Smooth muscle cell (in vitro differentiated cells): ENCODE data around the gene FRRS1L. TPM values are rescaled to one million over a fixed set of nuclear protein-coding genes. Genes with fewer than 3 reads are reported as not detected.

Experiments
- DNase-seq: peaks from one replicate; lab custom pipeline; 2025; ENCODE audit not compliant: unreplicated experiment; lab: John Stamatoyannopoulos, UW
- H2AFZ ChIP-seq: fragments of 200-600 bp; sonication (generic); 2 replicates; pipeline ENCODE4 v1.6.0; 2016; ENCODE audit warnings: antibody characterized with exemption, low read depth, mild to moderate bottlenecking
- H3F3A ChIP-seq: fragments of 200-600 bp; sonication (generic); 2 replicates; pipeline ENCODE4 v1.6.0; 2017; ENCODE audit warnings: antibody characterized with exemption, low read depth
- H3K27ac ChIP-seq: fragments of 200-600 bp; sonication (generic); 2 replicates; pipeline ENCODE4 v1.5.1; 2016; ENCODE audit warnings: low read depth, mild to moderate bottlenecking
- H3K27me3 ChIP-seq: fragments of 200-600 bp; sonication (generic); 2 replicates; pipeline ENCODE4 v1.6.1; 2016; ENCODE audit warnings: low read depth, mild to moderate bottlenecking
- H3K36me3 ChIP-seq: fragments of 200-600 bp; sonication (generic); 2 replicates; pipeline ENCODE4 v1.5.1; 2016; ENCODE audit warnings: low read depth
- H3K4me1 ChIP-seq: fragments of 200-600 bp; sonication (generic); 2 replicates; pipeline ENCODE4 v1.5.1; 2016; ENCODE audit warnings: low read depth
- H3K4me2 ChIP-seq: fragments of 200-600 bp; sonication (generic); 2 replicates; pipeline ENCODE4 v1.6.0; 2016; ENCODE audit warnings: mild to moderate bottlenecking
- H3K4me3 ChIP-seq: fragments of 200-600 bp; sonication (generic); 2 replicates; pipeline ENCODE4 v1.5.1; 2016; ENCODE audit warnings: mild to moderate bottlenecking
- H3K79me2 ChIP-seq: fragments of 200-600 bp; sonication (generic); 2 replicates; pipeline ENCODE4 v1.6.0; 2016; ENCODE audit warnings: low read depth, mild to moderate bottlenecking
- H3K9ac ChIP-seq: fragments of 200-600 bp; sonication (generic); 2 replicates; pipeline ENCODE4 v1.6.0; 2016; ENCODE audit warnings: low read depth
- H3K9me3 ChIP-seq: fragments of 200-600 bp; sonication (generic); replicated peaks from 2 replicates; pipeline ENCODE4 v1.5.1; 2016; ENCODE audit warnings: low read depth
- H4K20me1 ChIP-seq: fragments of 200-600 bp; sonication (generic); 2 replicates; pipeline ENCODE4 v1.6.0; 2016; ENCODE audit warnings: low read depth
- WGBS: methylation state at CpG from one replicate; pipeline ENCODE4 v1.1.7; 2016; ENCODE audit warnings: low lambda C conversion rate; 5-methylcytosine and 5-hydroxymethylcytosine counted together
- polyA plus RNA-seq: library from polyadenylated mRNA; unstranded; fragments of >200 nt; fragmentation: Nextera tagmentation; extraction: Ambion mirVana; gene quantifications from 2 replicates; pipeline ENCODE4 v1.2.1, GENCODE V29; 2016
- total RNA-seq: library from RNA; depleted of rRNA; stranded (reverse); fragments of >200 nt; gene quantifications from 2 replicates; pipeline ENCODE4 v1.2.3, GENCODE V29; 2014
- TF ChIP-seq, protein P1 (sequence below): fragments of 200-600 bp; sonication (generic); IDR thresholded peaks from 2 replicates; pipeline ENCODE4 v1.5.1; 2017; ENCODE audit warnings: borderline replicate concordance, mild to moderate bottlenecking, antibody characterized with exemption; ENCODE audit not compliant: insufficient read depth, poor library complexity, severe bottlenecking

The FRRS1L gene
- total and polyA plus RNA-seq, 2 experiments from 2014 or later: 0.36 TPM; not detected in 1

- TF ChIP-seq, protein P1, sequence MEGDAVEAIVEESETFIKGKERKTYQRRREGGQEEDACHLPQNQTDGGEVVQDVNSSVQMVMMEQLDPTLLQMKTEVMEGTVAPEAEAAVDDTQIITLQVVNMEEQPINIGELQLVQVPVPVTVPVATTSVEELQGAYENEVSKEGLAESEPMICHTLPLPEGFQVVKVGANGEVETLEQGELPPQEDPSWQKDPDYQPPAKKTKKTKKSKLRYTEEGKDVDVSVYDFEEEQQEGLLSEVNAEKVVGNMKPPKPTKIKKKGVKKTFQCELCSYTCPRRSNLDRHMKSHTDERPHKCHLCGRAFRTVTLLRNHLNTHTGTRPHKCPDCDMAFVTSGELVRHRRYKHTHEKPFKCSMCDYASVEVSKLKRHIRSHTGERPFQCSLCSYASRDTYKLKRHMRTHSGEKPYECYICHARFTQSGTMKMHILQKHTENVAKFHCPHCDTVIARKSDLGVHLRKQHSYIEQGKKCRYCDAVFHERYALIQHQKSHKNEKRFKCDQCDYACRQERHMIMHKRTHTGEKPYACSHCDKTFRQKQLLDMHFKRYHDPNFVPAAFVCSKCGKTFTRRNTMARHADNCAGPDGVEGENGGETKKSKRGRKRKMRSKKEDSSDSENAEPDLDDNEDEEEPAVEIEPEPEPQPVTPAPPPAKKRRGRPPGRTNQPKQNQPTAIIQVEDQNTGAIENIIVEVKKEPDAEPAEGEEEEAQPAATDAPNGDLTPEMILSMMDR: no peak
- H3K36me3 ChIP-seq: no peaks in the 10 kb centered on the region
- H3K9ac ChIP-seq: no peak overlapping the region
- H2AFZ ChIP-seq: no peak overlapping the region
- H3K79me2 ChIP-seq: peaks cover 40% of the 10 kb centered on the region
- H3F3A ChIP-seq: no peaks in the 10 kb centered on the region
- H3K4me3 ChIP-seq: no peak overlapping the region
- H3K9me3 ChIP-seq: no peaks in the 10 kb centered on the region
- no peak overlapping the region for H3K27ac ChIP-seq
- no peaks in the 10 kb centered on the region for H3K27me3 ChIP-seq
- 65% methylated on average over 1 of the region's 1 CpG for WGBS
- H4K20me1 ChIP-seq: peaks cover 45% of the 10 kb centered on the region
- DNase-seq: no peak
- H3K4me2 ChIP-seq: no peak overlapping the region
- no peaks in the 10 kb centered on the region for H3K4me1 ChIP-seq
Measured at GRCh38 chr9:109092587-109092986, 74.5 kb downstream of the FRRS1L start.

DNA sequence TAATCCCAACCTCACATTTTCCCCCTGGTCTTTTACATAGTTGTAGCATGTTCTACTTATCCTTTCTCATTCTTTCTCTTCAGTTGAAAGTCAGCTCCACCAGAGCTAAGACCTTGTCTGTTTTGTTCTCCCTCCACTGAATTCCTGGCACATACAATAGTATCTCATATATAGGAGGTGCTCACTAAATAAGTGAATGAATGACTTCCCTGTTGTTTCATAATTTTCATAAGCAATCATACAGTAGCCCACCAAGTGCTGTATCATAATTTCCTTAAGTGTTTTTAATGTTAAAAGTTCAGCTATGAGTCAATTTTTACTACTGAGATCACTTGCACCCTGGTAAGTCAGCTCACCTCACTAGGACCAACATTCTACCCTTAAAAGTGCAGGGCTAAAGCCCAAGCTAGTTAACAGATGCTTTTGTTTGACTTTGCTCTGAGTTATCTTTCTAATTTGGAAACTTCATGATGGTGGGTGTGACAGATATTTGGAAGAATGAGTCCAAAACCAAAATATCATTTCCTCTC lies 74.9 kb downstream of the FRRS1L start:
- Histone ChIP-seq H3K27me3 (no peaks in the 10 kb centered on the region), H3K4me3 (no peak overlapping the region), H3K27ac (no peak overlapping the region), H3K9me3 (no peaks in the 10 kb centered on the region), H3K4me2 (no peak overlapping the region), H3K4me1 (no peaks in the 10 kb centered on the region), H2AFZ (no peak overlapping the region), H4K20me1 (peaks cover 44% of the 10 kb centered on the region), H3K79me2 (peaks cover 36% of the 10 kb centered on the region), H3F3A (no peaks in the 10 kb centered on the region), H3K36me3 (no peaks in the 10 kb centered on the region), H3K9ac (no peak overlapping the region)
- TF ChIP-seq, protein P1: no peak
- no peak for DNase-seq

DNA sequence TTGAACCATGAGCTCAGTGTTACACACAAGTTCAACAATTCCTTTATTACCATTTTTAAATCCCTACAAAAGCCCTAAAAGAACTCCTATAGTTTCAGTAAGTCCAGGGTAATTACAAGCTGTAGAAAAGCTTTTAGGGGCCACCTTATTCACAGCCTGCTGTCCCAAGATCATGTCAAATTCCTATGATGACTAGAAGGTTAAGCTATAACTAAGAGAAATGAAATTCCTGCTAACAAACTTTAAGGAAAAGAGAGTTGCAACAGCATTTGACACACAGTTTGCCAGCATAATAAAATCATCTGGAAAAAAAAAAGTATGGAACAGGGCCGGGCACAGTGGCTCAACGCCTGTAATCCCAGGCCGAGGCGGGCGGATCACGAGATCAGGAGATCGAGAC lies 78.8 kb downstream of the FRRS1L start:
- DNase-seq: no peak
- no peaks in the 10 kb centered on the region for H3F3A ChIP-seq
- no peak overlapping the region for H3K9ac ChIP-seq
- H3K4me2 ChIP-seq: no peak overlapping the region
- H3K27ac ChIP-seq: no peak overlapping the region
- H3K36me3 ChIP-seq: no peaks in the 10 kb centered on the region
- no peaks in the 10 kb centered on the region for H3K79me2 ChIP-seq
- 98% methylated on average over 7 of the region's 7 CpGs for WGBS
- no peaks in the 10 kb centered on the region for H3K27me3 ChIP-seq
- TF ChIP-seq, protein P1: no peak
- H3K4me3 ChIP-seq: no peak overlapping the region
- H3K9me3 ChIP-seq: no peaks in the 10 kb centered on the region
- H2AFZ ChIP-seq: no peak overlapping the region
- H4K20me1 ChIP-seq: peaks cover 20% of the 10 kb centered on the region
- H3K4me1 ChIP-seq: no peaks in the 10 kb centered on the region

GRCh38 chr9:109087795-109088194 lies 79.3 kb downstream of the FRRS1L start:
- WGBS: 95% methylated on average over 2 of the region's 2 CpGs
- H3K4me3 ChIP-seq: no peak overlapping the region
- H3K9me3 ChIP-seq: no peaks in the 10 kb centered on the region
- H4K20me1 ChIP-seq: peaks cover 18% of the 10 kb centered on the region
- no peak overlapping the region for H3K4me2 ChIP-seq
- no peaks in the 10 kb centered on the region for H3K4me1 ChIP-seq
- no peak overlapping the region for H3K9ac ChIP-seq
- DNase-seq: no peak
- no peaks in the 10 kb centered on the region for H3K27me3 ChIP-seq
- H3K79me2 ChIP-seq: peaks cover under 1% of the 10 kb centered on the region
- no peaks in the 10 kb centered on the region for H3K36me3 ChIP-seq
- TF ChIP-seq, protein P1: no peak
- no peaks in the 10 kb centered on the region for H3F3A ChIP-seq
- no peak overlapping the region for H2AFZ ChIP-seq
- no peak overlapping the region for H3K27ac ChIP-seq
